K562 (cell line): ENCODE data around the gene XPOT. TPM values are rescaled to one million over a fixed set of nuclear protein-coding genes. Genes with fewer than 3 reads are reported as not detected.

Source experiments
- C11orf30 ChIP-seq: fragments of 450-650 bp; IDR thresholded peaks from 2 replicates; pipeline ENCODE4 v1.6.1; 2016; ENCODE audit warnings: low read depth, mild to moderate bottlenecking
- E2F8 ChIP-seq: fragments of 450-650 bp; IDR thresholded peaks from 2 replicates; pipeline ENCODE4 v1.7.1; 2018; ENCODE audit warnings: mild to moderate bottlenecking, low read depth; ENCODE audit not compliant: partially characterized antibody
- EHMT2 ChIP-seq: fragments of 450-650 bp; IDR thresholded peaks from 2 replicates; pipeline ENCODE4 v1.6.1; 2018; ENCODE audit warnings: antibody characterized with exemption
- GTF2E2 ChIP-seq: fragments of 200-800 bp; sonication (Bioruptor generic); IDR thresholded peaks from 2 replicates; pipeline ENCODE4 v1.6.1; 2016; ENCODE audit warnings: missing genetic modification characterization, missing compliant biosample characterization
- ILK ChIP-seq: fragments of 450-650 bp; IDR thresholded peaks from 2 replicates; pipeline ENCODE4 v1.6.1; 2016; ENCODE audit warnings: missing genetic modification characterization, low read depth, mild to moderate bottlenecking, missing compliant biosample characterization, moderate library complexity, borderline replicate concordance
- KLF16 ChIP-seq: IDR thresholded peaks from 2 replicates; pipeline ENCODE4 v1.6.1; 2016; ENCODE audit warnings: antibody characterized with exemption
- LARP7 ChIP-seq: fragments of 450-650 bp; IDR thresholded peaks from 2 replicates; pipeline ENCODE4 v1.6.1; 2016
- MCM7 ChIP-seq, 2 experiments: fragments of 450-650 bp; IDR thresholded peaks; 2 replicates each; pipeline ENCODE4 v1.6.1; 2016 to 2018
- NELFE ChIP-seq: IDR thresholded peaks from 2 replicates; pipeline ENCODE4 v1.6.1; 2011; ENCODE audit warnings: mild to moderate bottlenecking; ENCODE audit not compliant: insufficient read depth, insufficient read length
- PATZ1 ChIP-seq: fragments of 250-450 bp; sonication (Bioruptor Pico); IDR thresholded peaks from 2 replicates; pipeline ENCODE4 v1.5.0; 2020; ENCODE audit warnings: mild to moderate bottlenecking, borderline replicate concordance
- PML ChIP-seq: IDR thresholded peaks from 2 replicates; pipeline ENCODE4 v1.6.1; 2012; ENCODE audit warnings: low read length, inconsistent platforms
- PRMT5 ChIP-seq: sonication (generic); formaldehyde crosslinking; IDR thresholded peaks from 2 replicates; pipeline ENCODE4 v1.5.0; 2020; ENCODE audit warnings: missing genetic modification reagents
- PTRF ChIP-seq: fragments of 450-650 bp; IDR thresholded peaks from 2 replicates; pipeline ENCODE4 v1.6.1; 2016; ENCODE audit warnings: mild to moderate bottlenecking, missing genetic modification characterization, missing compliant biosample characterization
- SMARCA4 ChIP-seq: fragments of 450-650 bp; IDR thresholded peaks from 2 replicates; pipeline ENCODE4 v1.6.1; 2016
- SNIP1 ChIP-seq: fragments of 450-650 bp; IDR thresholded peaks from 2 replicates; pipeline ENCODE4 v1.7.1; 2017; ENCODE audit warnings: low read depth, mild to moderate bottlenecking
- TCF7L2 ChIP-seq: fragments of 150-350 bp; IDR thresholded peaks from 2 replicates; pipeline ENCODE4 v1.6.1; 2016; ENCODE audit warnings: low read depth, mild to moderate bottlenecking, low read length, moderate library complexity
- ZNF146 ChIP-seq: IDR thresholded peaks from one replicate; pipeline ENCODE4 v1.6.1; 2018; ENCODE audit warnings: missing compliant biosample characterization; ENCODE audit not compliant: unreplicated experiment
- ZNF347 ChIP-seq: fragments of 450-650 bp; formaldehyde crosslinking; IDR thresholded peaks from 2 replicates; pipeline ENCODE4 v1.4.0; 2020; ENCODE audit warnings: low read depth, mild to moderate bottlenecking, moderate library complexity
- ZNF444 ChIP-seq: fragments of 250-450 bp; sonication (Bioruptor Pico); IDR thresholded peaks from 2 replicates; pipeline ENCODE4 v1.4.0; 2020; ENCODE audit warnings: mild to moderate bottlenecking, moderate library complexity
- ZNF76 ChIP-seq: fragments of 250-450 bp; sonication (Bioruptor Pico); IDR thresholded peaks from 2 replicates; pipeline ENCODE4 v1.4.0; 2020; ENCODE audit warnings: mild to moderate bottlenecking, moderate library complexity, borderline replicate concordance
- ZNF780A ChIP-seq: fragments of 250-450 bp; sonication (Bioruptor Pico); IDR thresholded peaks from 2 replicates; pipeline ENCODE4 v1.5.0; 2021; ENCODE audit warnings: mild to moderate bottlenecking
- ZNF79 ChIP-seq: fragments of 250-450 bp; sonication (Bioruptor Pico); IDR thresholded peaks from 2 replicates; pipeline ENCODE4 v1.4.0; 2020; ENCODE audit warnings: low read depth, mild to moderate bottlenecking, moderate library complexity
- polyA plus RNA-seq, 8 experiments: library from polyadenylated mRNA; depleted of rRNA in 4 of 8; stranded (reverse) in 5 of 8; unstranded in 3 of 8; fragments of >200 nt; fragmentation: Nextera tagmentation in 2 of 8; fragmentation: Illumina TruSeq in 1 of 8; extraction: Ambion mirVana in 2 of 8; extraction: Trizol in 1 of 8; gene quantifications; 2 replicates each; pipeline versions ENCODE4 v1.2.1 to v1.2.3, GENCODE V29; 2011 to 2014; ENCODE audit warnings: inconsistent platforms in 1 of 8, missing spikeins in 1 of 8
- total RNA-seq, 7 experiments: library from RNA; depleted of rRNA in 6 of 7; stranded (reverse); fragments of >200 nt in 6 of 7; fragmentation: Illumina TruSeq in 2 of 7; extraction: Trizol in 2 of 7; gene quantifications; 2 replicates each; pipeline versions ENCODE4 v1.2.1 to v1.2.3, GENCODE V29; 2011 to 2021; ENCODE audit warnings: low replicate concordance in 1 of 7
- TF ChIP-seq, protein P1 (sequence below), 2 experiments: IDR thresholded peaks; 2 replicates each; pipeline ENCODE4 v1.6.1; 2012; ENCODE audit warnings: improper control_type of control experiment in 2 of 2, low read depth in 2 of 2, low read length in 2 of 2, borderline replicate concordance in 1 of 2
- TF ChIP-seq, protein P2 (sequence below): fragments of 450-650 bp; formaldehyde crosslinking; IDR thresholded peaks from 2 replicates; pipeline ENCODE4 v1.4.0; 2020; ENCODE audit warnings: mild to moderate bottlenecking, moderate library complexity

The XPOT gene
- total and polyA plus RNA-seq, 9 of the 15 experiments (the other 6 are each of a cell fraction or from before 2014, with no cell fraction given): 26.2 to 192 (median 102) TPM

DNA sequence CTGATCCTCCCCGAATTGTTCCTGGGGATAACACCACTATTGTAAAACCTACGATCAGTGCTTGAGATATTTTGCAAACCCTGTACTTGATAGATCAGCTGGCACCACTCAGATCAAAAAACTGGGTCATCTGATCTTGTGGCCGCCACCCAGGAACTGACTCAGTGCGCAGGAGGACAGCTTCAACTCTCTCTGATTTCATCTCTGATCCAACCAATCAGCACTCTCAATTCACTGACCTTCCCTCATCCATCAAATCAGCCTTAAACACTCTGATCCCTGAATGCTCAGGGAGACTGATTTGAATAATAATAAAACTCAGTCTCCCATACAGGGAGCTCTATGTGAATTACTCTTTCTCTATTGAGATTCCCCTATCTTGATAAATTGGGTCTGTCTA lies 4.2 kb upstream of the XPOT start (continued):
- no peak for TF ChIP-seq GTF2E2 (tag)
- no peak for TF ChIP-seq PML
- no peak for TF ChIP-seq PATZ1 (CRISPR knock-in tag)
- TF ChIP-seq SNIP1: no peak
- no peak for TF ChIP-seq EHMT2
- no peak for TF ChIP-seq TCF7L2
- TF ChIP-seq NELFE: no peak
- TF ChIP-seq SMARCA4: no peak; the same call in 1 of the 2 replicates
- no peak for TF ChIP-seq PRMT5 (CRISPR knock-in tag)
- no peak for TF ChIP-seq ZNF347
- 0 out of 2 replicates have a peak, but pooled peaks have one; percentile 20 for TF ChIP-seq KLF16
- no peak for TF ChIP-seq LARP7
- TF ChIP-seq ZNF76 (CRISPR knock-in tag): no peak
- no peak for TF ChIP-seq E2F8
- no peak for TF ChIP-seq ZNF444 (CRISPR knock-in tag)
- TF ChIP-seq C11orf30: no peak
- no peak for TF ChIP-seq MCM7 (IDR thresholded peaks at IDR 0.05)
- no peak for TF ChIP-seq ILK (tag)
- no peak for TF ChIP-seq ZNF146 (CRISPR knock-in tag)
- no peak for TF ChIP-seq ZNF79 (CRISPR knock-in tag)
- TF ChIP-seq ZNF780A (CRISPR knock-in tag): no peak
- TF ChIP-seq, protein P1, sequence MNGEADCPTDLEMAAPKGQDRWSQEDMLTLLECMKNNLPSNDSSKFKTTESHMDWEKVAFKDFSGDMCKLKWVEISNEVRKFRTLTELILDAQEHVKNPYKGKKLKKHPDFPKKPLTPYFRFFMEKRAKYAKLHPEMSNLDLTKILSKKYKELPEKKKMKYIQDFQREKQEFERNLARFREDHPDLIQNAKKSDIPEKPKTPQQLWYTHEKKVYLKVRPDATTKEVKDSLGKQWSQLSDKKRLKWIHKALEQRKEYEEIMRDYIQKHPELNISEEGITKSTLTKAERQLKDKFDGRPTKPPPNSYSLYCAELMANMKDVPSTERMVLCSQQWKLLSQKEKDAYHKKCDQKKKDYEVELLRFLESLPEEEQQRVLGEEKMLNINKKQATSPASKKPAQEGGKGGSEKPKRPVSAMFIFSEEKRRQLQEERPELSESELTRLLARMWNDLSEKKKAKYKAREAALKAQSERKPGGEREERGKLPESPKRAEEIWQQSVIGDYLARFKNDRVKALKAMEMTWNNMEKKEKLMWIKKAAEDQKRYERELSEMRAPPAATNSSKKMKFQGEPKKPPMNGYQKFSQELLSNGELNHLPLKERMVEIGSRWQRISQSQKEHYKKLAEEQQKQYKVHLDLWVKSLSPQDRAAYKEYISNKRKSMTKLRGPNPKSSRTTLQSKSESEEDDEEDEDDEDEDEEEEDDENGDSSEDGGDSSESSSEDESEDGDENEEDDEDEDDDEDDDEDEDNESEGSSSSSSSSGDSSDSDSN (IDR thresholded peaks at IDR 0.05; ENCODE audit: borderline replicate concordance in 1 of 2, low read depth in 2 of 2, low read length in 2 of 2): no peak
- no peak for TF ChIP-seq PTRF (tag)
- TF ChIP-seq, protein P2, sequence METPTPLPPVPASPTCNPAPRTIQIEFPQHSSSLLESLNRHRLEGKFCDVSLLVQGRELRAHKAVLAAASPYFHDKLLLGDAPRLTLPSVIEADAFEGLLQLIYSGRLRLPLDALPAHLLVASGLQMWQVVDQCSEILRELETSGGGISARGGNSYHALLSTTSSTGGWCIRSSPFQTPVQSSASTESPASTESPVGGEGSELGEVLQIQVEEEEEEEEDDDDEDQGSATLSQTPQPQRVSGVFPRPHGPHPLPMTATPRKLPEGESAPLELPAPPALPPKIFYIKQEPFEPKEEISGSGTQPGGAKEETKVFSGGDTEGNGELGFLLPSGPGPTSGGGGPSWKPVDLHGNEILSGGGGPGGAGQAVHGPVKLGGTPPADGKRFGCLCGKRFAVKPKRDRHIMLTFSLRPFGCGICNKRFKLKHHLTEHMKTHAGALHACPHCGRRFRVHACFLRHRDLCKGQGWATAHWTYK (CRISPR knock-in tag): no peak
